ENCODE measurements around the gene CKM.
"Not testable (repeated sequence)": the region's sequence is repeated elsewhere in the genome, so short reads cannot be mapped to it uniquely, and the experiment has no call there.

CKM gene

GRCh38 chr19:45349430-45349941 is 26.8 kb upstream of the CKM start:
- DNase-seq (ENCODE audit: low read depth, low spot score) = no peak

- no peak for DNase-seq (ENCODE audit: low read depth, low spot score)
These were observed 26.4 kb upstream of the CKM start for GRCh38 chr19:45349126-45349415.

DNA sequence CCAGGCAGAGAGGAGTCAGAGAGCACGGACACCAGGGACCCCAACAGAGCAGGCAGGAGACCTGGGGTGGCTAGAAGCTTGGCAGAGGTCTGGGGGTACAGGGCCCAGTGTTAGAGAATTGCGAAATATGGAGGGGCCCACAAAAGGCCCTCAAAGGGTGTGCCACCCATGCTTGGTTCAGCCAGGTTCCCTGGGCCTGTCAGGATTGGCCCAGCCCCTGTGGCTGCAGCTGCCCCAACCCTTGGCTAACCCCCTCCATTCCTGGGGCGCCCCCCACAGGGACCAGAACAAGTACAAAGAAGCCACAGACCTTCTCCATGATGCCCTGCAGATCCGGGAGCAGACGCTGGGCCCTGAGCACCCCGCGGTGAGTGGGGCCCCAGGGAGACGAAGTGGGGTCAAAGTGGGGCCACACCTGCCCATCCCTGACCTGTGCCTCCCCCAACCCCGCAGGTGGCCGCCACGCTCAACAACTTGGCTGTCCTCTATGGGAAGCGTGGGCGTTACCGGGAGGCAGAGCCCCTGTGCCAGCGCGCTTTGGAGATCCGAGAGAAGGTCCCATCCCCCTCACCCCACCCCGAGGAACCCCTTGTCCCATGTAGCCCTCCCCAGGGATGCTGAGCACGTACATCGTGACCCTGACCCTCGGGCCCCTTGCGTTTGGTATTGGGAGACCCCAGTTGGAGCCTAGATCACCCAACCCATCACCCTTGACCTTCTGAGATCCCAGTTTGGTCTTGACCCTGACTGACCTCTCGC is 25.9 kb upstream of the CKM start:
- no peak for DNase-seq (ENCODE audit: low read depth, low spot score)

DNA sequence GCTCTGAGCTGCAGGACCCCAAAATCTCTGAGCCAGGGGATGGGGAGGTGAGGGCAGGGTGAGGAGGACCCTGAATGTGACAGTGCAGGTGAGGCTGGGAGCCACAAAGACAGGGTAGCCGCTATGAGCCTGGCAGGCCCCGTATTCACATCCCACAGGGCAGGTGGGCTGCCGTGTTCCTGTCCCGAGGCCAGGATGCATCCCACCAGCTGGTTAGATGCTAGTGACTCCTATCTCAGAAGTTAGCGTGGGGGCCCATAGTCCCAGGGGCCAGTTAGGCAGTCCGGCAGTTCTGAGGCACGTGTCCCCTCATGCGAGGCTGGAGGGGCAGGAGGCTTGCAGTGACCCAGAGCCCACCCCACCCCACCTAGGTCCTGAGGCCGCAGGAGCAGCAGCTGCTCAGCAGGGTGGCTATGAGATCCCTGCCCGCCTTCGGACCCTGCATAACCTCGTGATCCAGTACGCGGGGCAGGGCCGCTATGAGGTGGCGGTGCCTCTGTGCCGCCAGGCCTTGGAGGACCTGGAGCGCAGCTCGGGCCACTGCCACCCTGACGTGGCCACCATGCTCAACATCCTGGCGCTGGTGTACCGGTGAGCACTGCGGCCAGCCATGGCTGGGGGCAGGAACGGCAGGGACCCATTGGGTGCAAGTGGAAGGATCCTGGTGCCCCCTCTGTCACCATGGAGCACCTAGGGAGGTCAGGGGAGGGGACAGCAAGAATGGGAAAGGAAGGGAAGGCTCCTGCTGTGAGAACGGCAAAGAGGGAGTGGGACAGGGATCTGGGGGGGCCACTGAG is 25.1 kb upstream of the CKM start:
- no peak for DNase-seq (ENCODE audit: low read depth, low spot score)

- DNase-seq (ENCODE audit: low read depth, low spot score) = no peak
These were observed 23.8 kb upstream of the CKM start for GRCh38 chr19:45346449-45346848.

- no peak for DNase-seq (ENCODE audit: low read depth, low spot score)
These were observed 22.8 kb upstream of the CKM start for GRCh38 chr19:45345506-45345860.

- no peak for DNase-seq (ENCODE audit: low read depth, low spot score)
These were observed 22.2 kb upstream of the CKM start for GRCh38 chr19:45344621-45345505.

GRCh38 chr19:45342911-45343310 is 20.2 kb upstream of the CKM start:
- no peak for DNase-seq (ENCODE audit: low read depth, low spot score)

DNA sequence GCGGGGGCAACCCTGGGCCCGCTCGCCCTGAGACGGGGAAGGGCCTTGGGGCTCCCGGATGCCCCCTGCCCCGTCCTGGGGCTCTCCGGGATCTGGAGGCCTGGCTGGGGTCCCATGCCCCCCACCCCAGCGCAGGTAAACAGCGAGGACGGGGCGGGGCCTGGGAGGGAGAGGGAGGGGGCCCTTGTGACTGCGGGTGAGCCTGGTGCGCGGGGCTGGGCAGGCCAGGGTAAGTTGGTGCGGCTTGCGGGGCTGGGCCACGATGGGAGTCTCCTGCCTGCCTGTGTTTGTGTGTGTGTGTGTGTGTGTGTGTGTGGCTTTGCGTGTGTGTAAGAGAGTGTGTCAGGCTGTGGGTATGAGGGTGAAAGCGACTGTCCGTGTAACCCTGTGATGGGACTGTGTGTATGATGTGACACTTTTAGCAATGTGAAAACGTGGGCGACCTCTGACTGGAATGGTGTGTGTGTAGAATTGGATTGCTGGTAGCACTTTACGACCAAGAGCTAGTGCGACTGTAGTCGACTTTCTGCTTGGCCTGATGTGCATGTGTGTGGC is 18.3 kb upstream of the CKM start:
- no peak for DNase-seq (ENCODE audit: low read depth, low spot score)

- DNase-seq (ENCODE audit: low read depth, low spot score) = no peak
These were observed 17.7 kb upstream of the CKM start, which contains the start of gene KLC3 for GRCh38 chr19:45340232-45340898. TSS of gene KLC3 (plus strand) at chr19:45340750. CDS start at chr19:45345542, 4,792 bp downstream.

DNA sequence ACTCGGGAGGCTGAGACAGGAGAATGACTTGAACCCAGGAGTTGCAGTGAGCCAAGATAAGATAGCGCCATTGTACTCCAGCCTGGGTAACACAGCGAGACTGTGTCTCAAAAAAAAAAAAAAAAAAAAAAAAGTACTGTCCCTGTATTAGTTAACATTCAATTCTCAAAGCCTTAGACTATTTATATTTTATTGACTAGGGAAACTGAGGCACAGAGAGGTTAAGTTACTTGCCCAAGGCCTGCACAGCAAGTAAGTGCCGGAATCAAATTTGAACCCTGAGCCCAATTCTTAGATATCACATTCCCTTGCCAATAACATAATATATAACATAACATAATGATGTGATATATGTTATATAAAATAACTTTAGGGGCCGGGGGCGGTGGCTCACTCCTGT is 17.0 kb upstream of the CKM start:
- DNase-seq (ENCODE audit: low read depth, low spot score) = no peak

DNA sequence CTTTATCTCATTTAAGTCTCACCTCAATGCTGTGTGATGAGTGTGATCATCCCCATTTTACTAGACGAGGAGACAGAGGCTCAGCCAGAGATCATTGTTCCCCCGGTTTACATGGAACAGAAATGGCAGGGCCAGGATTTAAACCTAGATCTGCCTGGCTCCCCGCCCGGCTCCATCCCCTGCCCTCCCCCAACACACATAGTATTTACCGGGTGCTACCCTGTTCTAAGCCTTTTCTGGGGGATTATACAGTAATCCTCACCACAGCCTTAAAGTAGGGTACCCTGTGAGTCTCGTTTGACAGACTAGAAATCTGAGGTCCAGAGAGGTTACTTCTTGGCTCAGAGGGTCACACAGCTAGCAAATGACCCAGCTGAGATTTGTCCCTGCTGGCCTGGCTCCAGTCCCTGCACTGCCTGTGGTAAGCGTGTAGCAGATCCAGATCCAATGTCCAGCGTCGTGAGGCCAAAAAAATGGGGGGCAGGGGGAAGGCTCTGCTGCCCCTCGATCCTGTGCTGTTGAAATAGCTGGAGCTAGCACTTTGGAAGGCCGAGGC is 14.1 kb upstream of the CKM start:
- no peak for DNase-seq (ENCODE audit: low read depth, low spot score)

DNA sequence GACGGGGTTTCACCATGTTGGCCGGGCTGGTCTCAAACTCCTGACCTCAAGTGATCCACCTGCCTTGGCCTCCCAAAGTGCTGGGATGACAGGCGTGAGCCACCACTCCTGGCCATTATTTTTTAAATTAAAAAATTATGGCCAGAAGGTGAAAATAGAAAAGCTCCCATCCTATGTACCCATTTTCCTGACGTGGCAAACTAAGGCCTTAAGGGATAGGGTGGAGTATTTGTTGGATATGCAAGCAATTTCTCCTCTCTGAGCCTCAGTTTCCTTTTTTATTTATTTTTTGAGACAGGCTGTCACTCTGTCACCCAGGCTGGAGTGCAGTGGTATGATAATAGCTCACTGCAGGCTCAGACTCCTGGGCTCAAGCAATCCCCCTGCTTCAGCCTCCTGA is 12.2 kb upstream of the CKM start:
- DNase-seq (ENCODE audit: low read depth, low spot score) = not testable (repeated sequence)

DNA sequence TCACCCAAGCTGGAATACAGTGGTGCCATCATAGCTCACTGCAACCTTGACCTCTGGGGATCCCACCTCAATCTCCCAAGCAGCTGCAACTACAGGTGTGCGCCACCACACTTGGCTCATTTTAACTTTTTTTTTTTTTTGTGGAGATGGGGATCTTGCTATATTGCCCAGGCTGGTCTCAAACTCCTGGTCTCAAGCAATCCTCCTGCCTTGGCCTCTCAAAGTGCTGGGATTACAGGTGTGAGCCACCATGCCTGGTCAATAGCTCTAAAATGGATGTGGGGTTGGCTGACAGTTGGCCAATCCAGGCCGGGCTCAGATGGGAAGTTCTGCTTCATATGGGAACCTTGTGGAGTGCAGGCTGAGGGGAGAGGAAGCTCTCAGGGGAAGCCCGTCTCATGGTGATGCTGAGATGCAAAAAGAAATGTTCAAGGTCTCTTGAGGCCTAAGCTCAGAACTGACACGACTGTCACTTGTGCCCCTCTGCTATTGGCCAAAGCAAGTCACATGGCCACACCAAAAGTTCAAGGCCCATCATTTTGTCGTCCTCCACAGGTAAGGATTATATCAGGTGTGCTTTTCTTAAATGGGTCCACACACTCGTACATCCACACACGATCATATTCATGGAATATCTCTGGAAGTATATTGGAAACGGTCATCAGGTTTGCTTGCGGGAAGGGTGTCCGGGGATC is 11.1 kb upstream of the CKM start:
- DNase-seq (ENCODE audit: low read depth, low spot score) = no peak

DNA sequence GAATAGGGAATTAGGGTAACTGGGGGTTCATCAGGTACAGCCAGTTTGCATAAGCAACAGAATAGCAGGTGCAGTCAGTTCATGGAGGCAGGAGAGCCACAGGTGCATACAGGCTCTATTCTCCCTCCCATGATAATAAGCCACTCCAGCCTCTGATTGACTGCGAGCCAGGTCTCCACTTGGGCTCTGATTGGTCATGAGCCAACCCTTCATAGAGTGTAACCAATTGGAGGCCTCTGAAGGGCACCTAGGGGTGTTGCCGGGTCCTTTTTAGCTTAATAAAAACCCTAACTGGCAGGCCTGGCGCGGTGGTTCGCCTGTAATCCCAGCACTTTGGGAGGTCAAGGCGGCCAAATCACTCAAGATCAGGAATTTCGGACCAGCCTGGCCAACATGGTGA is 8.7 kb upstream of the CKM start:
- DNase-seq (ENCODE audit: low read depth, low spot score) = no peak

DNA sequence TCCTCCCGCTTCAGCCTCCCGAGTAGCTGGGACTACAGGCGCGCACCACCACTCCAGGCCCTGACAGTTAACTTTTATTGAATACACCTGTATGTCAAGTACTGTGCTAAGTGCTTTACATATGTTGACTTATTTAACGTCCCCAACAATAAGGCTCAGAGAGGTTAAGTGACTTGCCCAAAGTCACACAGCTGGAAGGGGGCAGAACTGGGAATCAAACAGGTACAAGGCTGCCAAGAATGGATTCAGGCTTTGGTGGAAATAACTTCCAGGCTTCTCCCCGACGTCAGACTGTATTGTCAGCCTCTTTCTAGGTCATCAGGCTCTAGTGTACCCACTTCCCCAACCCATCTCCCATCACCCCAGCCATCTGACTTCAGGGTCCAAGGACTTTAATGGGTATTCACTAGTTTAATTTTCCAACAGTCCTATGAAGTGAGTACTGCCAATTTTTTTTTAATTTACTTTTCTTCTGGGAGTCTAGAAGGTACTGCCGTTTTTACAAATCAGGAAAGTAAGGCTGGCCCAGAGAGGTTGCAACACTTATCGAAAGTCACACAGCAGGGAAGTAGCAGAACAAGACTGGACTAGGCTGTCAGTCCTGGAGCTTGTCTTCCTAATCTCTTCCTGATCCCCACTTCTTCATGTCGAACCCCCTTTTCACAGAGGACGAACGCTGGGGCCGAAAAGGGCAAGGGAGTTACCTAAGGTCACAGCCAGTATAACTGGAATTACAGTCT is 4.9 kb upstream of the CKM start:
- DNase-seq (ENCODE audit: low read depth, low spot score) = no peak

DNA sequence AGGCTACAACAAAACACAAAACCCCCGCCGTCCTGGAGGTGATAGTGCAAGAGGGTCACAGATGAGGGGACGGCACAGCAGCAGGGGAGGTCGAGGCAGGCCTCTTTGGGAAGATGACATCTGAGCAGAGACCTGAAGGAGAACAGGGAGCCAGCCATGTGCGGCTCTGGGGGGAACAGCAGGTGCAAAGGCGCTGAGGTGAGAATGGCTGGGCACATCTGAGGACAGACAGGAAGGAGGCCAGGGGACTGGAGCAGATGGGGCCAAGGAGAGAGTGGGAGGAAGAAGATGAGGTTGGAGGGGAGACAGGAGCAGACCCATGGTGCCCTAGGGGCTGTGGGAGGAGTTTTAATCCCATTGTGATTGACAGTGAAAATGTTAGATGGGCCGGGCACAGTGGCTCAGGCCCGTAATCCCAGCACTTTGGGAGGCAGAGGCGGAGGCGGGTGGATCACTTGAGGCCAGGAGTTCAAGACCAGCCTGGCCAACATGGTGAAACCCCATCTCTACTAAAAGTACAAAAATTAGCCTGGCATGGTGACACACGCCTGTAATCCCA is 1.8 kb upstream of the CKM start:
- no peak for DNase-seq (ENCODE audit: low read depth, low spot score)

- DNase-seq (ENCODE audit: low read depth, low spot score) = no peak
These were observed 1.0 kb upstream of the CKM start for GRCh38 chr19:45323671-45324081.

GRCh38 chr19:45322311-45322710 is 364 bp downstream of the CKM start:
- DNase-seq (ENCODE audit: low read depth, low spot score) = no peak
